ENCODE data around the gene VAV1.
"Not testable (repeated sequence)": the region's sequence is repeated elsewhere in the genome, so short reads cannot be mapped to it uniquely, and the experiment has no call there.

Gene VAV1

GRCh38 chr19:6767357-6768235 lies 4.9 kb upstream of the VAV1 start, which contains the start of gene SH2D3A:
TSS of gene SH2D3A (minus strand) at chr19:6767435. CDS start at chr19:6763748, 3,687 bp downstream.
- H3K27ac ChIP-seq: peak within 1 kb of the TSS; percentile 78
- TF ChIP-seq CTCF (IDR thresholded peaks at IDR 0.05) (no peak), ZFX (IDR thresholded peaks at IDR 0.05; ENCODE audit: borderline replicate concordance) (no peak)

GRCh38 chr19:6768236-6768785 lies 4.2 kb upstream of the VAV1 start:
- no peak overlapping the region for H3K27ac ChIP-seq

GRCh38 chr19:6769006-6769619 lies 3.4 kb upstream of the VAV1 start:
- H3K27ac ChIP-seq: no peak overlapping the region
- TF ChIP-seq ZFX (IDR thresholded peaks at IDR 0.05; ENCODE audit: borderline replicate concordance) (no peak), CTCF (IDR thresholded peaks at IDR 0.05) (peak; percentile 48)

More at GRCh38 chr19:6768236-6768785, 4.2 kb upstream of the VAV1 start:
- TF ChIP-seq ZFX (IDR thresholded peaks at IDR 0.05; ENCODE audit: borderline replicate concordance): no peak
- TF ChIP-seq CTCF (IDR thresholded peaks at IDR 0.05): no peak

- H3K27ac ChIP-seq: not testable (repeated sequence)
These were observed 870 bp upstream of the VAV1 start for GRCh38 chr19:6771648-6772027.

GRCh38 chr19:6772866-6773322 lies 386 bp downstream of the VAV1 start:
- no peak for TF ChIP-seq ZFX (IDR thresholded peaks at IDR 0.05; ENCODE audit: borderline replicate concordance)
- H3K27ac ChIP-seq: no peak overlapping the region

GRCh38 chr19:6773323-6773931 lies 919 bp downstream of the VAV1 start:
- H3K27ac ChIP-seq: no peak overlapping the region
- no peak for TF ChIP-seq ZFX (IDR thresholded peaks at IDR 0.05; ENCODE audit: borderline replicate concordance)
- no peak for TF ChIP-seq CTCF (IDR thresholded peaks at IDR 0.05)

- TF ChIP-seq ZFX (IDR thresholded peaks at IDR 0.05; ENCODE audit: borderline replicate concordance) (no peak), CTCF (IDR thresholded peaks at IDR 0.05) (no peak)
- no peak overlapping the region for H3K27ac ChIP-seq
These were observed 2.6 kb downstream of the VAV1 start for GRCh38 chr19:6774821-6775707.

GRCh38 chr19:6776045-6776444 lies 3.5 kb downstream of the VAV1 start:
- H3K27ac ChIP-seq: not testable (repeated sequence)
